ENCODE measurements around the gene ACSBG1.

ACSBG1 gene

GRCh38 chr15:78220713-78221112, 13.7 kb downstream of the ACSBG1 start:
- Histone ChIP-seq H3K4me2 (ENCODE audit: insufficient read depth, low read length, poor library complexity, severe bottlenecking) (no peak overlapping the region), H4K91ac (ENCODE audit: low read depth, low read length, poor library complexity) (no peak overlapping the region), H3K27me3 (ENCODE audit: control insufficient read depth in 3 of 3, insufficient read depth in 3 of 3, low read depth in 1 of 3, low read length in 3 of 3) (peaks cover 0 to 4% (median 0%) of the 10 kb centered on the region in 3 experiments), H3K79me1 (ENCODE audit: low read depth, low read length) (no peaks in the 10 kb centered on the region), H3K23ac (ENCODE audit: low read depth, low read length, poor library complexity) (no peak overlapping the region), H3K36me3 (replicated peaks in 1 of 2; ENCODE audit: control insufficient read depth in 2 of 2, insufficient read depth in 2 of 2, low read length in 2 of 2) (no peaks in the 10 kb centered on the region), H2BK12ac (ENCODE audit: low read length) (no peak overlapping the region), H3K9me3 (replicated peaks in 1 of 2; ENCODE audit: control insufficient read depth in 2 of 2, insufficient read depth in 1 of 2, low read depth in 1 of 2, low read length in 2 of 2) (peaks cover 0 to 1% of the 10 kb centered on the region in 2 donors), H2AFZ (ENCODE audit: low read length) (no peak overlapping the region), H3K4ac (ENCODE audit: low read length) (no peak overlapping the region), H3K9ac (ENCODE audit: low read depth, low read length, poor library complexity) (no peak overlapping the region), H3K4me1 (ENCODE audit: control insufficient read depth in 2 of 2, insufficient read depth in 1 of 2, low read depth in 1 of 2, low read length in 2 of 2) (no peaks in the 10 kb centered on the region), H3K27ac (replicated peaks; ENCODE audit: low read length) (no peak overlapping the region), H4K8ac (ENCODE audit: low read depth, low read length) (no peak overlapping the region), H2BK15ac (ENCODE audit: low read length) (no peak overlapping the region), H3K14ac (ENCODE audit: low read length) (no peak overlapping the region), H3K4me3 (ENCODE audit: low read length in 2 of 2) (no peak overlapping the region), H2BK5ac (ENCODE audit: low read length) (no peak overlapping the region), H3K18ac (ENCODE audit: low read length) (no peak overlapping the region), H2AK5ac (ENCODE audit: low read depth, low read length) (no peak overlapping the region), H2BK120ac (ENCODE audit: low read depth, low read length) (no peak overlapping the region)
- no peak for DNase-seq (ENCODE audit: low spot score)
- no CpG with 5 or more reads among the region's 1 CpG for WGBS, 2 donors (ENCODE audit: extremely low coverage in 2 of 2, insufficient read length in 2 of 2, insufficient replicate concordance in 1 of 2)

GRCh38 chr15:78216276-78217104, 17.9 kb downstream of the ACSBG1 start:
- no peak overlapping the region for H4K8ac ChIP-seq (ENCODE audit: low read depth, low read length)
- no peak overlapping the region for H2AFZ ChIP-seq (ENCODE audit: low read length)
- H3K4ac ChIP-seq (ENCODE audit: low read length): no peak overlapping the region
- no peak overlapping the region for H3K14ac ChIP-seq (ENCODE audit: low read length)
- H4K91ac ChIP-seq (ENCODE audit: low read depth, low read length, poor library complexity): no peak overlapping the region
- peaks cover 0 to 14% (median 0%) of the 10 kb centered on the region in 3 experiments for H3K27me3 ChIP-seq (ENCODE audit: control insufficient read depth in 3 of 3, insufficient read depth in 3 of 3, low read depth in 1 of 3, low read length in 3 of 3)
- no peaks in the 10 kb centered on the region for H3K9me3 ChIP-seq (replicated peaks in 1 of 2; ENCODE audit: control insufficient read depth in 2 of 2, insufficient read depth in 1 of 2, low read depth in 1 of 2, low read length in 2 of 2)
- no peak overlapping the region for H3K18ac ChIP-seq (ENCODE audit: low read length)
- H3K9ac ChIP-seq (ENCODE audit: low read depth, low read length, poor library complexity): no peak overlapping the region
- H2BK12ac ChIP-seq (ENCODE audit: low read length): no peak overlapping the region
- no CpG with 5 or more reads among the region's 7 CpGs for WGBS, 2 donors (ENCODE audit: extremely low coverage in 2 of 2, insufficient read length in 2 of 2, insufficient replicate concordance in 1 of 2)
- H2BK5ac ChIP-seq (ENCODE audit: low read length): no peak overlapping the region
- no peak overlapping the region for H3K23ac ChIP-seq (ENCODE audit: low read depth, low read length, poor library complexity)
- H3K4me1 ChIP-seq (ENCODE audit: control insufficient read depth in 2 of 2, insufficient read depth in 1 of 2, low read depth in 1 of 2, low read length in 2 of 2): peaks cover 0 to 2% of the 10 kb centered on the region in 2 donors
- H2AK5ac ChIP-seq (ENCODE audit: low read depth, low read length): no peak overlapping the region
- no peak overlapping the region for H2BK120ac ChIP-seq (ENCODE audit: low read depth, low read length)
- H3K36me3 ChIP-seq (replicated peaks in 1 of 2; ENCODE audit: control insufficient read depth in 2 of 2, insufficient read depth in 2 of 2, low read length in 2 of 2): no peaks in the 10 kb centered on the region
- H3K79me1 ChIP-seq (ENCODE audit: low read depth, low read length): no peaks in the 10 kb centered on the region
- no peak overlapping the region for H3K4me2 ChIP-seq (ENCODE audit: insufficient read depth, low read length, poor library complexity, severe bottlenecking)
- DNase-seq (ENCODE audit: low spot score): no peak
- H2BK15ac ChIP-seq (ENCODE audit: low read length): no peak overlapping the region
- no peak overlapping the region for H3K4me3 ChIP-seq (ENCODE audit: low read length in 2 of 2)
- no peak overlapping the region for H3K27ac ChIP-seq (replicated peaks; ENCODE audit: low read length)

GRCh38 chr15:78213956-78214355, 20.4 kb downstream of the ACSBG1 start:
- WGBS, 2 donors (ENCODE audit: extremely low coverage in 2 of 2, insufficient read length in 2 of 2, insufficient replicate concordance in 1 of 2): no CpG with 5 or more reads among the region's 4 CpGs
- Histone ChIP-seq H3K18ac (ENCODE audit: low read length) (no peak overlapping the region), H3K79me1 (ENCODE audit: low read depth, low read length) (no peaks in the 10 kb centered on the region), H3K36me3 (replicated peaks in 1 of 2; ENCODE audit: control insufficient read depth in 2 of 2, insufficient read depth in 2 of 2, low read length in 2 of 2) (no peaks in the 10 kb centered on the region), H3K4ac (ENCODE audit: low read length) (no peak overlapping the region), H2AFZ (ENCODE audit: low read length) (no peak overlapping the region), H2BK12ac (ENCODE audit: low read length) (no peak overlapping the region), H2BK15ac (ENCODE audit: low read length) (no peak overlapping the region), H3K4me3 (ENCODE audit: low read length in 2 of 2) (no peak overlapping the region), H3K9ac (ENCODE audit: low read depth, low read length, poor library complexity) (no peak overlapping the region), H3K4me2 (ENCODE audit: insufficient read depth, low read length, poor library complexity, severe bottlenecking) (no peak overlapping the region), H3K23ac (ENCODE audit: low read depth, low read length, poor library complexity) (no peak overlapping the region), H2BK5ac (ENCODE audit: low read length) (no peak overlapping the region), H3K9me3 (replicated peaks in 1 of 2; ENCODE audit: control insufficient read depth in 2 of 2, insufficient read depth in 1 of 2, low read depth in 1 of 2, low read length in 2 of 2) (no peaks in the 10 kb centered on the region), H3K27me3 (ENCODE audit: control insufficient read depth in 3 of 3, insufficient read depth in 3 of 3, low read depth in 1 of 3, low read length in 3 of 3) (peaks cover 0 to 10% (median 0%) of the 10 kb centered on the region in 3 experiments), H3K14ac (ENCODE audit: low read length) (no peak overlapping the region), H2AK5ac (ENCODE audit: low read depth, low read length) (no peak overlapping the region), H4K8ac (ENCODE audit: low read depth, low read length) (no peak overlapping the region), H2BK120ac (ENCODE audit: low read depth, low read length) (no peak overlapping the region), H4K91ac (ENCODE audit: low read depth, low read length, poor library complexity) (no peak overlapping the region), H3K4me1 (ENCODE audit: control insufficient read depth in 2 of 2, insufficient read depth in 1 of 2, low read depth in 1 of 2, low read length in 2 of 2) (peaks cover 0 to 6% of the 10 kb centered on the region in 2 donors), H3K27ac (replicated peaks; ENCODE audit: low read length) (no peak overlapping the region)
- no peak for DNase-seq (ENCODE audit: low spot score)

GRCh38 chr15:78213425-78213750, 21.0 kb downstream of the ACSBG1 start:
- Histone ChIP-seq H3K4me1 (ENCODE audit: control insufficient read depth in 2 of 2, insufficient read depth in 1 of 2, low read depth in 1 of 2, low read length in 2 of 2) (peaks cover 0 to 6% of the 10 kb centered on the region in 2 donors), H2AK5ac (ENCODE audit: low read depth, low read length) (no peak overlapping the region), H2BK15ac (ENCODE audit: low read length) (no peak overlapping the region), H3K4ac (ENCODE audit: low read length) (no peak overlapping the region), H3K9ac (ENCODE audit: low read depth, low read length, poor library complexity) (no peak overlapping the region), H3K23ac (ENCODE audit: low read depth, low read length, poor library complexity) (peak overlapping the region; percentile 20), H4K8ac (ENCODE audit: low read depth, low read length) (no peak overlapping the region), H2BK12ac (ENCODE audit: low read length) (peak overlapping the region; percentile 96), H3K27me3 (ENCODE audit: control insufficient read depth in 3 of 3, insufficient read depth in 3 of 3, low read depth in 1 of 3, low read length in 3 of 3) (peaks cover 0 to 10% (median 0%) of the 10 kb centered on the region in 3 experiments), H3K4me3 (ENCODE audit: low read length in 2 of 2) (no peak overlapping the region), H3K27ac (replicated peaks; ENCODE audit: low read length) (no peak overlapping the region), H3K9me3 (replicated peaks in 1 of 2; ENCODE audit: control insufficient read depth in 2 of 2, insufficient read depth in 1 of 2, low read depth in 1 of 2, low read length in 2 of 2) (no peaks in the 10 kb centered on the region), H3K4me2 (ENCODE audit: insufficient read depth, low read length, poor library complexity, severe bottlenecking) (no peak overlapping the region), H3K36me3 (replicated peaks in 1 of 2; ENCODE audit: control insufficient read depth in 2 of 2, insufficient read depth in 2 of 2, low read length in 2 of 2) (no peaks in the 10 kb centered on the region), H3K18ac (ENCODE audit: low read length) (no peak overlapping the region), H3K79me1 (ENCODE audit: low read depth, low read length) (no peaks in the 10 kb centered on the region), H2BK5ac (ENCODE audit: low read length) (no peak overlapping the region), H2BK120ac (ENCODE audit: low read depth, low read length) (no peak overlapping the region), H3K14ac (ENCODE audit: low read length) (no peak overlapping the region), H2AFZ (ENCODE audit: low read length) (no peak overlapping the region), H4K91ac (ENCODE audit: low read depth, low read length, poor library complexity) (no peak overlapping the region)
- no CpG with 5 or more reads among the region's 6 CpGs for WGBS, 2 donors (ENCODE audit: extremely low coverage in 2 of 2, insufficient read length in 2 of 2, insufficient replicate concordance in 1 of 2)
- no peak for DNase-seq (ENCODE audit: low spot score)

Measured in neuronal stem cell (in vitro differentiated cells).